BJ (cell line): Measurements from ENCODE around the gene UIMC1. TPM values are rescaled to one million over a fixed set of nuclear protein-coding genes. Genes with fewer than 3 reads are reported as not detected.

Experiments used
- CTCF ChIA-PET: fragments of 350-600 bp; formaldehyde crosslinking; extraction: SDS; loops from one replicate; lab custom pipeline; 2021; ENCODE audit warnings: antibody characterized with exemption, inconsistent platforms; lab: Yijun Ruan, JAX
- POLR2A ChIA-PET: fragments of 300-600 bp; sonication (Branson Sonifier 250); formaldehyde crosslinking; extraction: SDS; loops from one replicate; lab custom pipeline; 2021; ENCODE audit warnings: antibody characterized with exemption; lab: Charles Lee
- DNase-seq: peaks from one replicate; pipeline ENCODE4 v3.0.0-alpha.2; 2011; ENCODE audit warnings: low read depth
- H3K27me3 ChIP-seq: 2 replicates; pipeline ENCODE4 v1.6.0; 2011; ENCODE audit warnings: low read length; ENCODE audit not compliant: control insufficient read depth, insufficient read depth
- H3K36me3 ChIP-seq: 2 replicates; pipeline ENCODE4 v1.5.1; 2011; ENCODE audit warnings: low read length; ENCODE audit not compliant: control insufficient read depth, insufficient read depth
- H3K4me3 ChIP-seq: 2 replicates; pipeline ENCODE4 v1.5.1; 2011; ENCODE audit warnings: low read depth, mild to moderate bottlenecking, control low read depth, low read length
- CTCF ChIP-seq: IDR thresholded peaks from 2 replicates; pipeline ENCODE4 v1.5.1; 2011; ENCODE audit warnings: low read depth, mild to moderate bottlenecking, control low read depth, inconsistent platforms, low read length, moderate library complexity; ENCODE audit not compliant: insufficient read depth
- polyA plus RNA-seq: library from polyadenylated mRNA; depleted of rRNA; stranded (reverse); fragments of >200 nt; gene quantifications from 2 replicates; pipeline ENCODE4 v1.2.3, GENCODE V29; 2011

UIMC1 gene
- polyA plus RNA-seq, 1 experiment, result 14.1 TPM

DNA sequence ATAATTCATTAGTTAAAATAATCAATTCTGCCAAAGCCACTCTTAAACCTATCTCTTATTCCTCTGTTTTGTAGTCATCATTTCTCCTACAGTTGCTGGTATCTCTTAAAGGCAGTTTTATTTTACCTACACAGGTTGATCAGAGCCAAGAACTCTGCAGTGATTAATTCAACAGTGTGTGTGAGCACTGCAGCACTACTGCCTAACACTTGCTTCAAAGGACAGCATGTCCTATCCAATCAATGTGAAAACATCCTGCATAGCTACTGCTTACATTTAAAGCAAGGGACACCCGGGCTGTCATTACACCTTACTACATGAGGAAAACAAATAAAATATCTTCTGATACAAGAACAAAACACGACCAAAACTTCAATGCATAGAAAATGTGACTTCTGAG is 62.3 kb downstream of the UIMC1 start:
- no peak for TF ChIP-seq CTCF
- peaks cover 6% of the 10 kb centered on the region for H3K36me3 ChIP-seq
- H3K27me3 ChIP-seq, result no peaks in the 10 kb centered on the region
- no peak for DNase-seq
- ChIA-PET POLR2A (no interaction called here), CTCF (no interaction called here)
- no peak overlapping the region for H3K4me3 ChIP-seq

DNA sequence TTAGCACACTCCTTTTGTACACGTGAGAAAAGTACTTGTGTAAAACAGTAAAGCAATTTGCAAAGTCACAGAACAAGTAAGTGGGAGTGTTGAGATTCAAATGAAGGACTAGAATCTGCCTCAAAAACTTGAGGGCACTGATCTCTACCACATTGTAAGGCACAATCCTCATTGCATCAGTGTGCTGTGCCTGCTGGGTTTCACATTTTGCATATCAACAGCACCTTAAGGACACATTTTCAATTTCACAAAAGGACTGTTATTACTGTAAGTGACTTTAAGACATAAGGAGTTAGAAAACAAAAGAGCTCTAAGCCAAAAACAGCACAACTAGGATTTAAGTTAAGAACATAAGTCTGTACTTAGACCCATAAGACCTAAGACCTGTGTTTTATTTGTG is 62.8 kb downstream of the UIMC1 start:
- POLR2A ChIA-PET, result no interaction called here
- TF ChIP-seq CTCF, result no peak

DNA sequence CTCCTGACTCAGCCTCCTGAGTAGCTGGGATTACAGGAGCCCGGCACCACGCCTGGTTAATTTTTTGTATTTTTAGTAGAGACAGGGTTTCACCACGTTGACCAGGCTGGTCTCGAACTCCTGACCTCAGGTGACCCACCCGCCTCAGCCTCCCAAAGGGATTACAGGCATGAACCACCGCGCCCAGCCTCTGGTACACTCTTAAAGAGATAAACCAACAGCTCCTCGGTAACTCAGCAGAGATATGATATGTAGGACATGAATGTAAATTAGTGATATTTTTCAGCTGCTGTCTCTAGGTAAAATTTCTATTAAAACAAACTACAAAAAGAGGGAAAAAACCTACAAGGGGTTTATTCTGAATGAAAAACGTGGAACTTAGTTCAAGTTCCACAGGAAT is 64.6 kb downstream of the UIMC1 start:
- no peaks in the 10 kb centered on the region for H3K27me3 ChIP-seq
- H3K4me3 ChIP-seq, result no peak overlapping the region
- no peak for DNase-seq
- CTCF ChIA-PET, result interaction anchor here (1.5 kb wide), 1 partner anchor 281 kb away, joined by 3 read pairs; no protein-coding TSS in a partner anchor
- H3K36me3 ChIP-seq, result peaks cover 11% of the 10 kb centered on the region
- TF ChIP-seq CTCF, result no peak
- POLR2A ChIA-PET, result no interaction called here

More for the DNA sequence above, 62.8 kb downstream of the UIMC1 start:
- Histone ChIP-seq H3K4me3 (no peak overlapping the region), H3K27me3 (no peaks in the 10 kb centered on the region), H3K36me3 (peaks cover 6% of the 10 kb centered on the region)
- no peak for DNase-seq
- CTCF ChIA-PET, result no interaction called here

- Histone ChIP-seq H3K27me3 (no peaks in the 10 kb centered on the region), H3K36me3 (peaks cover 11% of the 10 kb centered on the region), H3K4me3 (no peak overlapping the region)
- POLR2A ChIA-PET, result no interaction called here
- TF ChIP-seq CTCF, result no peak
- CTCF ChIA-PET, result interaction anchor here (1.3 to 1.4 kb wide), 2 partner anchors 9 to 16 kb away, joined by 3 to 4 read pairs; no protein-coding TSS in a partner anchor
- no peak for DNase-seq
Observed at GRCh38 chr5:176938472-176938871, 68.1 kb downstream of the UIMC1 start.

DNA sequence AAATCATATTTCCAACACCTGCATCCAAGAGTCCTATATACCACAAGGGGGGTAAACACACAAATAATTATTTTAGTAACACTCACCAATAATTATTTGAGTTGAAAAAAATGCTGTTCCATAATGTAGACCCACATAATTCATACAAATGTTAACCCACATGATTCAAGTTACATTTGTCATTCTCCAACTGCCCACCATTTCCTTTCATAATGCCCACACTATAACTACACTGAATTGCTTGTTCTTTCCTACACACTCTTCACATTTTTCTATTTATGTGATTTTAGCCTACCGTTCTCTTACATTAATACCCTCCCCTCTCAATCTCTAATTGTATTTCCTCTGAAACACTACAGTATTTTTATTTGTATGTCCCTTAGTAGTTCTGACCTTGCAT is 71.6 kb downstream of the UIMC1 start:
- TF ChIP-seq CTCF, result no peak
- no peak for DNase-seq
- Histone ChIP-seq H3K27me3 (no peaks in the 10 kb centered on the region), H3K4me3 (no peak overlapping the region), H3K36me3 (peaks cover 9% of the 10 kb centered on the region)
- ChIA-PET POLR2A (no interaction called here), CTCF (interaction anchor here (1.4 kb wide), 1 partner anchor 12 kb away, joined by 3 read pairs; no protein-coding TSS in a partner anchor)
